HL-60 (cell line): ENCODE measurements around the gene TEDC1.

ENCODE experiments used
- POLR2AphosphoS5 ChIP-seq: IDR thresholded peaks from 2 replicates; pipeline ENCODE4 v1.6.1; 2012; ENCODE audit warnings: low read depth
- SPI1 ChIP-seq: IDR thresholded peaks from 2 replicates; pipeline ENCODE4 v1.6.1; 2012; ENCODE audit warnings: low read depth, mild to moderate bottlenecking, borderline replicate concordance
- TF ChIP-seq, protein P1 (sequence below): IDR thresholded peaks from one replicate; pipeline ENCODE4 v1.5.1; 2011; ENCODE audit warnings: low read length, control low read depth, inconsistent platforms; ENCODE audit not compliant: insufficient read depth

DNA sequence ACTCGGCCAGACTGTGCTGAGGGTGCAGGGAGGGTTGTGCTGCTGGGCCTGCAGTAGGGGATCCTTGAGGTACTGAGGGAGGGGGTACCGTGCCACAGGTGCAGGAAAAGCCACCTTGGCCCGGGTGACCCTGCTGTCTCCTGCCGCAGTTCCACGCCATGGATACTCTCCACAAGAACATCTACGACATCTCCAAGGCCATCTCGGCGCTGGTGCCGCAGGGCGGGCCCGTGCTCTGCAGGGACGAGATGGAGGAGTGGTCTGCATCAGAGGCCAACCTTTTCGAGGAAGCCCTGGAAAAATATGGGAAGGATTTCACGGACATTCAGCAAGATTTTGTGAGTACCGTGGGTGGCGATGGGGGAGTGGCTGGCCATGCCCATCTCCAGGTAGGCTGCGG lies 30.4 kb upstream of the TEDC1 start:
- TF ChIP-seq, protein P1, sequence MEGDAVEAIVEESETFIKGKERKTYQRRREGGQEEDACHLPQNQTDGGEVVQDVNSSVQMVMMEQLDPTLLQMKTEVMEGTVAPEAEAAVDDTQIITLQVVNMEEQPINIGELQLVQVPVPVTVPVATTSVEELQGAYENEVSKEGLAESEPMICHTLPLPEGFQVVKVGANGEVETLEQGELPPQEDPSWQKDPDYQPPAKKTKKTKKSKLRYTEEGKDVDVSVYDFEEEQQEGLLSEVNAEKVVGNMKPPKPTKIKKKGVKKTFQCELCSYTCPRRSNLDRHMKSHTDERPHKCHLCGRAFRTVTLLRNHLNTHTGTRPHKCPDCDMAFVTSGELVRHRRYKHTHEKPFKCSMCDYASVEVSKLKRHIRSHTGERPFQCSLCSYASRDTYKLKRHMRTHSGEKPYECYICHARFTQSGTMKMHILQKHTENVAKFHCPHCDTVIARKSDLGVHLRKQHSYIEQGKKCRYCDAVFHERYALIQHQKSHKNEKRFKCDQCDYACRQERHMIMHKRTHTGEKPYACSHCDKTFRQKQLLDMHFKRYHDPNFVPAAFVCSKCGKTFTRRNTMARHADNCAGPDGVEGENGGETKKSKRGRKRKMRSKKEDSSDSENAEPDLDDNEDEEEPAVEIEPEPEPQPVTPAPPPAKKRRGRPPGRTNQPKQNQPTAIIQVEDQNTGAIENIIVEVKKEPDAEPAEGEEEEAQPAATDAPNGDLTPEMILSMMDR, result no peak
- no peak for TF ChIP-seq SPI1
- TF ChIP-seq POLR2AphosphoS5, result no peak
